ENCODE results near the gene ATF3.

ATF3 gene

DNA sequence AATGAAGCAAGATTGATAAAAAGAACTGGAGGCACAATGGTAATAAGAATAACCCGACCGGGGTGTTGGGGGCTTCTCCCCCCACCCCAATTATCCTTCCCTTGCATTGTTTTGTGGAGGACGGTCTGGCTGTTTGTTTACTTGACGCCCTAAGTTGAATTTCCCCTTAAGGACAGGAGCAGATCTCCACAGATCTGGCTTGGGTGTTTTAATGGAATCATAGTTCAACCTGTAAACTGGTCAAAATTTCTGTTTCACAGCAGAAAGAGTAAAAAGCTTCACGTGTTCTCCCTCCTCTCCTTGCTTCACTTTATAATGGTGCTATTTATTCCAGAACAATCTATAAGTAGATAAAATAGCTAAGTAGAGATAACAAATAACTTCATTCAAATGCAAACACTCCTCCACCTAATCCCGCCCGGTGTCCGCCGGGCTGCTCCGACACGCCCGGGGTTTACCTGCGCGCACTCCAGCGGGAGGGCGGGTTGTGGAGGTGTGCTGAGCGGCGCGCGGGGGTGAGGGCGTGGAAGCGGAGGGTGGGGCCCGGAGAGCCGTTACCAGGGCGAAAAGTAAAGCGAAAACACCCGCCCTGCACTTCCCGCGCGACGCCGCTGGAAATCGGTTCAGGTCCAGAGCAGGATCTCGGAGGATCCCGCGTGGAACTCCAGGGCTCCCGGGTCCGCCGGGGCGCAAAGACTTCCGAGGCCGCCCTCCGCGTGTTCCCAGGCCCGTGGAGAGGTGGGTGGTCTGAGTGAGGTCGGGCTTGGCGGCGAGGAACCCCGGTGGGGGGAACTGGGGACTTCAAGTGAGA lies 2.0 kb upstream of the ATF3 start (continued):
- TF ChIP-seq ZBTB10 (tag by site-specific recombination; IDR thresholded peaks at IDR 0.05) (peak; percentile 41; the same call in 1 of the 2 replicates), ZNF354C (tag by site-specific recombination; IDR thresholded peaks at IDR 0.05; ENCODE audit: borderline replicate concordance, low read depth) (no peak), ZNF24 (tag by site-specific recombination; IDR thresholded peaks at IDR 0.05) (no peak), ZNF621 (tag by site-specific recombination; IDR thresholded peaks at IDR 0.05) (no peak), ZIC2 (tag by site-specific recombination; IDR thresholded peaks at IDR 0.05) (peak; percentile 44; the same call in 1 of the 2 replicates), SCRT1 (tag by site-specific recombination; IDR thresholded peaks at IDR 0.05; ENCODE audit: borderline replicate concordance) (no peak), ZFP69B (tag by site-specific recombination; IDR thresholded peaks at IDR 0.05) (peak; percentile 79), ZBTB8A (tag by site-specific recombination; IDR thresholded peaks at IDR 0.05) (0 out of 2 replicates have a peak, but pooled peaks have one; percentile 26), ZNF473 (tag by site-specific recombination; IDR thresholded peaks at IDR 0.05) (no peak), GLIS2 (tag by site-specific recombination; IDR thresholded peaks at IDR 0.05) (no peak; the same call in 1 of the 2 replicates), ZBTB17 (tag by site-specific recombination; IDR thresholded peaks at IDR 0.05) (no peak), ZNF132 (tag by site-specific recombination; IDR thresholded peaks at IDR 0.05; ENCODE audit: borderline replicate concordance) (no peak), ZNF837 (tag by site-specific recombination; IDR thresholded peaks at IDR 0.05) (no peak), ZNF777 (tag by site-specific recombination; IDR thresholded peaks at IDR 0.05; ENCODE audit: borderline replicate concordance) (no peak), ZNF600 (tag by site-specific recombination; IDR thresholded peaks at IDR 0.05) (peak; percentile 80), ZNF768 (tag by site-specific recombination; IDR thresholded peaks at IDR 0.05) (no peak), ZNF670 (tag by site-specific recombination; IDR thresholded peaks at IDR 0.05; ENCODE audit: low read depth) (no peak), SP3 (tag by site-specific recombination; IDR thresholded peaks at IDR 0.05) (peak; percentile 81), ZNF211 (tag by site-specific recombination; IDR thresholded peaks at IDR 0.05; ENCODE audit: low read depth) (no peak), ZNF843 (tag by site-specific recombination; IDR thresholded peaks at IDR 0.05) (no peak), HOXC10 (CRISPR knock-in tag; IDR thresholded peaks at IDR 0.05) (no peak), ZNF37A (tag by site-specific recombination; IDR thresholded peaks at IDR 0.05) (no peak), ZSCAN23 (tag by site-specific recombination; IDR thresholded peaks at IDR 0.05) (no peak), INSM2 (tag by site-specific recombination; IDR thresholded peaks at IDR 0.05) (no peak), HOXD13 (CRISPR knock-in tag; IDR thresholded peaks at IDR 0.05; ENCODE audit: borderline replicate concordance) (no peak)
- TF ChIP-seq, protein P1, sequence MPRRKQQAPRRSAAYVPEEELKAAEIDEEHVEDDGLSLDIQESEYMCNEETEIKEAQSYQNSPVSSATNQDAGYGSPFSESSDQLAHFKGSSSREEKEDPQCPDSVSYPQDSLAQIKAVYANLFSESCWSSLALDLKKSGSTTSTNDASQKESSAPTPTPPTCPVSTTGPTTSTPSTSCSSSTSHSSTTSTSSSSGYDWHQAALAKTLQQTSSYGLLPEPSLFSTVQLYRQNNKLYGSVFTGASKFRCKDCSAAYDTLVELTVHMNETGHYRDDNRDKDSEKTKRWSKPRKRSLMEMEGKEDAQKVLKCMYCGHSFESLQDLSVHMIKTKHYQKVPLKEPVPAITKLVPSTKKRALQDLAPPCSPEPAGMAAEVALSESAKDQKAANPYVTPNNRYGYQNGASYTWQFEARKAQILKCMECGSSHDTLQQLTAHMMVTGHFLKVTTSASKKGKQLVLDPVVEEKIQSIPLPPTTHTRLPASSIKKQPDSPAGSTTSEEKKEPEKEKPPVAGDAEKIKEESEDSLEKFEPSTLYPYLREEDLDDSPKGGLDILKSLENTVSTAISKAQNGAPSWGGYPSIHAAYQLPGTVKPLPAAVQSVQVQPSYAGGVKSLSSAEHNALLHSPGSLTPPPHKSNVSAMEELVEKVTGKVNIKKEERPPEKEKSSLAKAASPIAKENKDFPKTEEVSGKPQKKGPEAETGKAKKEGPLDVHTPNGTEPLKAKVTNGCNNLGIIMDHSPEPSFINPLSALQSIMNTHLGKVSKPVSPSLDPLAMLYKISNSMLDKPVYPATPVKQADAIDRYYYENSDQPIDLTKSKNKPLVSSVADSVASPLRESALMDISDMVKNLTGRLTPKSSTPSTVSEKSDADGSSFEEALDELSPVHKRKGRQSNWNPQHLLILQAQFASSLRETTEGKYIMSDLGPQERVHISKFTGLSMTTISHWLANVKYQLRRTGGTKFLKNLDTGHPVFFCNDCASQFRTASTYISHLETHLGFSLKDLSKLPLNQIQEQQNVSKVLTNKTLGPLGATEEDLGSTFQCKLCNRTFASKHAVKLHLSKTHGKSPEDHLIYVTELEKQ (tag by site-specific recombination; IDR thresholded peaks at IDR 0.05; ENCODE audit: borderline replicate concordance), result no peak
- TF ChIP-seq, protein P2, sequence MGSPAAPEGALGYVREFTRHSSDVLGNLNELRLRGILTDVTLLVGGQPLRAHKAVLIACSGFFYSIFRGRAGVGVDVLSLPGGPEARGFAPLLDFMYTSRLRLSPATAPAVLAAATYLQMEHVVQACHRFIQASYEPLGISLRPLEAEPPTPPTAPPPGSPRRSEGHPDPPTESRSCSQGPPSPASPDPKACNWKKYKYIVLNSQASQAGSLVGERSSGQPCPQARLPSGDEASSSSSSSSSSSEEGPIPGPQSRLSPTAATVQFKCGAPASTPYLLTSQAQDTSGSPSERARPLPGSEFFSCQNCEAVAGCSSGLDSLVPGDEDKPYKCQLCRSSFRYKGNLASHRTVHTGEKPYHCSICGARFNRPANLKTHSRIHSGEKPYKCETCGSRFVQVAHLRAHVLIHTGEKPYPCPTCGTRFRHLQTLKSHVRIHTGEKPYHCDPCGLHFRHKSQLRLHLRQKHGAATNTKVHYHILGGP (tag by site-specific recombination; IDR thresholded peaks at IDR 0.05), result no peak
- TF ChIP-seq, protein P3, sequence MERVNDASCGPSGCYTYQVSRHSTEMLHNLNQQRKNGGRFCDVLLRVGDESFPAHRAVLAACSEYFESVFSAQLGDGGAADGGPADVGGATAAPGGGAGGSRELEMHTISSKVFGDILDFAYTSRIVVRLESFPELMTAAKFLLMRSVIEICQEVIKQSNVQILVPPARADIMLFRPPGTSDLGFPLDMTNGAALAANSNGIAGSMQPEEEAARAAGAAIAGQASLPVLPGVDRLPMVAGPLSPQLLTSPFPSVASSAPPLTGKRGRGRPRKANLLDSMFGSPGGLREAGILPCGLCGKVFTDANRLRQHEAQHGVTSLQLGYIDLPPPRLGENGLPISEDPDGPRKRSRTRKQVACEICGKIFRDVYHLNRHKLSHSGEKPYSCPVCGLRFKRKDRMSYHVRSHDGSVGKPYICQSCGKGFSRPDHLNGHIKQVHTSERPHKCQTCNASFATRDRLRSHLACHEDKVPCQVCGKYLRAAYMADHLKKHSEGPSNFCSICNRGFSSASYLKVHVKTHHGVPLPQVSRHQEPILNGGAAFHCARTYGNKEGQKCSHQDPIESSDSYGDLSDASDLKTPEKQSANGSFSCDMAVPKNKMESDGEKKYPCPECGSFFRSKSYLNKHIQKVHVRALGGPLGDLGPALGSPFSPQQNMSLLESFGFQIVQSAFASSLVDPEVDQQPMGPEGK (tag by site-specific recombination; IDR thresholded peaks at IDR 0.05), result peak; percentile 11; the same call in 1 of the 2 replicates

Measured in HEK293 (cell line).